Lower leg skin (tissue), 4 donors: ENCODE results near the gene CAMK1G. TPM values are rescaled to one million over a fixed set of nuclear protein-coding genes. Genes with fewer than 3 reads are reported as not detected.
A peak's percentile ranks its signal among the peaks of the same experiment; 100 is the strongest.

Experiments used
- DNase-seq, 2 donors: peaks; one replicate each; pipeline ENCODE4 v3.0.0-alpha.2; 2019; ENCODE audit warnings: low spot score in 2 of 2
- H3K4me3 ChIP-seq: fragments of 200-600 bp; sonication (generic); 2 replicates; pipeline ENCODE4 v1.5.1; 2017; ENCODE audit warnings: mild to moderate bottlenecking, low read depth; ENCODE audit not compliant: poor library complexity, severe bottlenecking
- CTCF ChIP-seq, 3 donors: fragments of 450-650 bp; IDR thresholded peaks; one replicate each; pipeline ENCODE4 v1.5.1; 2016; ENCODE audit warnings: antibody characterized with exemption in 3 of 3, mild to moderate bottlenecking in 3 of 3, moderate library complexity in 2 of 3
- POLR2A ChIP-seq, 2 donors: fragments of 450-650 bp; IDR thresholded peaks; one replicate each; pipeline ENCODE4 v1.6.1; 2016 to 2017; ENCODE audit warnings: antibody characterized with exemption in 2 of 2, mild to moderate bottlenecking in 1 of 2, moderate library complexity in 1 of 2
- WGBS, 2 donors: methylation state at CpG; one replicate each; pipeline ENCODE4 v1.1.5; 2018; 5-methylcytosine and 5-hydroxymethylcytosine counted together
- intact Hi-C: fragments of 100-400 bp; cut with DNase I; formaldehyde crosslinking; loops from one replicate; pipeline ENCODE4 v1.15.0; 2023; ENCODE audit warnings: low total_unique reads
- total RNA-seq, 4 donors: library from RNA; depleted of rRNA; stranded (reverse); fragments of >200 nt; gene quantifications; one replicate each; pipeline ENCODE4 v1.1.0, GENCODE V29; 2016

CAMK1G gene
- total RNA-seq, 4 donors from 2014 or later = 1.8 TPM; not detected in 3

DNA sequence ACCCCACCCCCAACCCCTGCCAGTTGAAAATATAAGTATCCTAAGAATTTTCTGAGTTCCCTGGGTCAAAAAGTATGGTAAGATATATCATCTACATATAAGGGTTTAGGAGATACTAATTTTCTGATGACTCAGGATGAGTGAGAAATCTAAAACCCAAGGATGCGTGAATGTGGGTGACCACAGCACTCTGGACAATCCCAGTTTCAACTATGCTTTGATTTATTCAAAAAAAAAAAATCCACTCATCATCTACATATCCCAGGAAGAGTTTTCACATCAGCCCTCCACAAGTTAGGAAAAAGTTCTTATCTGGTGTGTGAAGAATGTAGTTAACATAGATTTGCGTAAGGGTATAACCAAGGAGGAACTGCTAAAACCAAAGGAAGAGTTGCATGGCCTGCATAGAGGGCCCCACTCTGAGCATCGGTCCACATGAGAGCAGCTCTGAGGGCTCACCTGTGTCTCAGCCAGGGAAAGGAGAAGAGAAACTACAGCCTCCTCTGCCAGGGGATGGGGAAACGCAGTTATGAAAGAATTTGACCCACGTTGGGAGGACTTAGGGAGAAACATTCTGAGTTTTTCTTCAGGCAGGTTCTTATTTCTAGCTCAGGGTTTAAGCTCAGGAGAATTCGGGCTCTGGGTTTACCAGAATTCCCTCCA is 50.0 kb downstream of the CAMK1G start:
- intact Hi-C loops = no loop called here
- 84 to 91% methylated on average over 6 of the region's 6 CpGs for WGBS, 2 donors
- TF ChIP-seq POLR2A (IDR thresholded peaks at IDR 0.05) = no peak
- no peak for TF ChIP-seq CTCF (IDR thresholded peaks at IDR 0.05)
- no peak overlapping the region for H3K4me3 ChIP-seq
- DNase-seq = no peak

- TF ChIP-seq POLR2A (IDR thresholded peaks at IDR 0.05) (no peak), CTCF (IDR thresholded peaks at IDR 0.05) (no peak)
- DNase-seq = no peak
- intact Hi-C loops = no loop called here
- H3K4me3 ChIP-seq = no peak overlapping the region
- 84 to 88% methylated on average over 20 of the region's 20 CpGs for WGBS, 2 donors
Observed at GRCh38 chr1:209634005-209634737, 50.7 kb downstream of the CAMK1G start.

- WGBS, 2 donors = 89 to 90% methylated on average over 5 of the region's 5 CpGs
- intact Hi-C loops = no loop called here
- DNase-seq = no peak
- TF ChIP-seq CTCF (IDR thresholded peaks at IDR 0.05) = no peak
- TF ChIP-seq POLR2A (IDR thresholded peaks at IDR 0.05) = no peak
- no peak overlapping the region for H3K4me3 ChIP-seq
Observed at GRCh38 chr1:209635850-209636249, 52.3 kb downstream of the CAMK1G start.

DNA sequence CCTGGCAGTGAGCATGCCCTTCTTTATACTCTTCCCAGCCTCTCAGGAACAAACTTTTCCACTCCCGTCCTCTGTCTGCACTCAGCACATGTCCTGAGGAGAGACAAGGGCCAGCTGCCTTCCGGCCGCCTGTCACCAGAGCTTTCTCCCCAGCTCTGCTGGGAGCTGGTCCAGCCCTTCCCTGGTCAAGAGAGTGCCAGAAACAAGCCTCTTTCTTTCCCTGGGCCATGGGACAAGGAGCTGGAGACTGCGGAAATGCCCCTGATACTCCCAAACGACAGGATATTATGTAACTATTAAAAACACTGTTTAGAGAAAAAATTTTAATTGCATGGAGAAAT is 58.3 kb downstream of the CAMK1G start:
- 54 to 75% methylated on average over 5 of the region's 5 CpGs for WGBS, 2 donors
- TF ChIP-seq POLR2A (IDR thresholded peaks at IDR 0.05) (no peak), CTCF (IDR thresholded peaks at IDR 0.05) (no peak)
- H3K4me3 ChIP-seq = no peak overlapping the region
- DNase-seq = peak in 1 of 2 donors; percentile 90
- intact Hi-C loops = no loop called here

DNA sequence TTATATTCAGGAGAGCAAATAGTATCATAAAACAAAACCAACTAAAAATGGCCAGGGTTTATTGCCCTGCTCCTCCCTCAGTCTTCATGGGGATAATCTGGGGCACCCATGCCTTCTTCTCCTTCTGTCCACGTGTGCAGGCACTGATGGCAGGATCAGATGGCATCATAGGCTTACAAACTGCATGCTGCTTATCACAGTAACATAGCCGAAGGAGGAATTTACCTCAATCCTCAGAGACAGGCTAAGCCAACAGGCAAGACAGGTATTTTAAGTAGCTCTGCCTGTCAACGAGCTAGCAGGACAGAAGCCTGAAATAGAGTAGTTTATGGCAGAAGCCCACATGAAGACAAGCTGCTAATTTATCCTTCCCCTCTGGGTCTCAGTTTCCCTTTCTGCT is 59.3 kb downstream of the CAMK1G start:
- intact Hi-C loops = no loop called here

More for the DNA sequence above, 59.3 kb downstream of the CAMK1G start:
- DNase-seq = no peak
- 26 to 55% methylated on average over 3 of the region's 3 CpGs for WGBS, 2 donors
- no peak for TF ChIP-seq CTCF (IDR thresholded peaks at IDR 0.05)
- TF ChIP-seq POLR2A (IDR thresholded peaks at IDR 0.05) = no peak
- H3K4me3 ChIP-seq = no peak overlapping the region
